SK-N-MC (cell line): Measurements from ENCODE around the gene MAP2.

Experiments
- EZH2 ChIP-seq: fragments of 200-600 bp; sonication (generic); IDR thresholded peaks from one replicate; pipeline ENCODE4 v1.6.1; 2017; ENCODE audit warnings: antibody characterized with exemption
- FOXP2 ChIP-seq: optimal IDR thresholded peaks from 2 replicates; pipeline ENCODE3; 2011; ENCODE audit warnings: mild to moderate bottlenecking, moderate library complexity; ENCODE audit not compliant: insufficient read depth; ENCODE audit errors: extremely low read length, control extremely low read depth
- POLR2AphosphoS5 ChIP-seq: IDR thresholded peaks from 2 replicates; pipeline ENCODE4 v1.6.1; 2012; ENCODE audit warnings: mild to moderate bottlenecking, low read depth, low read length, borderline replicate concordance

DNA sequence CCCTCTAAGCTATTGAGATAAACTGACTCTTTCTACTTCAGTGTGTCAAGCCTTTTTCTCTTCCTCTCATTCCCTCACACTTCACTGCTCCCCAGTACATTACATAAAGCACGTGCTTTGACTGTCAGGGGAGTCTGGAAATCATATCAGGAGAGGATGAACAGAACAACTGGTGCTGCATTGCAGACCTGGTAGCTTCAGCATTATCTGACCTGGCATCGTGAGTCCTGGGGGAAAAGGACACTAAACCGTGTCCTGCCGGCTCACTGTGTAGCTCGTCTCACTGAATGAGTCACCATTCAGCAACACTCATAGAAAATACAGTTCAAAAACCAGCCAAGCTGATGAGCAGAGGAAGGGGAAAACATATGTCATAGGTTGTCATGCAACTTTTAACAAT lies 239.3 kb downstream of the MAP2 start:
- TF ChIP-seq POLR2AphosphoS5 (no peak), EZH2 (no peak), FOXP2 (no peak)
